Astrocyte (in vitro differentiated cells and primary cell): Measurements from ENCODE around the gene HECTD3.

Experiments used
- CTCF ChIP-seq: IDR thresholded peaks from 2 replicates; pipeline ENCODE4 v1.5.1; 2011; ENCODE audit warnings: low read depth, mild to moderate bottlenecking, inconsistent platforms, low read length, moderate library complexity; ENCODE audit not compliant: insufficient read depth
- EZH2 ChIP-seq: IDR thresholded peaks from 2 replicates; pipeline ENCODE4 v1.6.1; 2012; ENCODE audit warnings: mild to moderate bottlenecking, low read length, inconsistent platforms; ENCODE audit not compliant: insufficient read depth

- TF ChIP-seq CTCF (no peak), EZH2 (no peak)
These were observed 2.6 kb downstream of the HECTD3 start for GRCh38 chr1:45008516-45008915.
